ENCODE measurements around the gene PRRX2. TPM values are rescaled to one million over a fixed set of nuclear protein-coding genes. Genes with fewer than 3 reads are reported as not detected.

PRRX2 gene
- total and polyA plus RNA-seq, 4 donors: 0.03 to 0.08 TPM; not detected in 2

DNA sequence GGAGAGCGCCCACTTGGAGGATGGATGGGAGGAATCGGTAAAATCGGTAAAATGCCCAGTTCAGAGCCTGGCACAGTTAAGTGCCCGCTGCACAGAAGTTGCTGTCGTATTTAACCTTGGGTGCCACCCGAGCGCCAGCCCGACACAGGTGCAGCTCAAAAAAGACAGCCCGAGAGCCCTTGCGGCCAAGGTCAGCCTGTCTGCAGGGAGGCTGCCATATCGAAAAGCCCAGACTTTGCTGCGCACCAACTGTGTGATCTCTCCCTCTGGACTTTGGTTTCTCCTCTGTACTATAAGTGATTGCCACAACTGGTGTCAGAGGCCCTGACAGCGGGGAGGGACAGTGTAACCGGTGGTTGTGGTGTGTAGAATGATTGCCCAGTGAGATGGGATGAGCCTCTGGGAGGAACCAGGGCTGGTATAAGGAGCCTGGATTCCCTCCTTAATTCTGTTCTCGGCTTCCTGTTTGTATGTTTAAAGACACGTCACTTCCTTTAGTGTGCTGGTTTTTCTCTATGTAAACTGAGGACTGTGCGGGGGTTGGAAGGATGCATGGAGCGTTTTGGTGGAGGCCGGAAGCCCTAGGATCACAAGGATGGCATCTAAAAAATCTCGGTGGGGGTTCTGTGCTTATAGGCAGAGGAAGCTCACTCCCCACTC, 38.7 kb upstream of the PRRX2 start:
- Histone ChIP-seq H3K36me3 (ENCODE audit: control insufficient read depth in 4 of 4, insufficient read depth in 3 of 4, low read depth in 1 of 4, low read length in 3 of 4) (peaks cover 0 to 2% (median under 1%) of the 10 kb centered on the region in 4 donors), H3K9me3 (ENCODE audit: control insufficient read depth in 4 of 4, low read length in 3 of 4) (no peaks in the 10 kb centered on the region), H3K27me3 (ENCODE audit: control insufficient read depth in 4 of 4, insufficient read depth in 4 of 4, low read length in 3 of 4) (no peaks in the 10 kb centered on the region), H3K27ac (ENCODE audit: low read depth in 1 of 2, low read length in 2 of 2) (peak overlapping the region; percentile 91 to 98), H3K4me3 (ENCODE audit: low read depth in 1 of 3, low read length in 3 of 3) (peak overlapping the region; percentile 66 to 85 (median 80)), H3K4me1 (ENCODE audit: control insufficient read depth in 4 of 4, insufficient read depth in 4 of 4, low read length in 3 of 4) (peaks cover 6 to 44% (median 34%) of the 10 kb centered on the region in 4 donors), H3K9ac (ENCODE audit: low read depth in 1 of 2, low read length in 2 of 2) (peak overlapping the region; percentile 77 to 85)
- TF ChIP-seq YY1 (IDR thresholded peaks at IDR 0.05) (peak; percentile 68), SP1 (IDR thresholded peaks at IDR 0.05) (peak; percentile 75), NR2F2 (IDR thresholded peaks at IDR 0.05) (no peak), RXRA (IDR thresholded peaks at IDR 0.05) (peak; percentile 29 to 51), EGR1 (IDR thresholded peaks at IDR 0.05; ENCODE audit: low read depth in 2 of 2) (no peak), HNF4A (conservative IDR thresholded peaks at IDR 0.05) (peak; percentile 87 to 89), TAF1 (conservative IDR thresholded peaks at IDR 0.05) (peak; percentile 82), FOXA1 (IDR thresholded peaks at IDR 0.05) (peak; percentile 5), RAD21 (IDR thresholded peaks at IDR 0.05) (peak in 1 of 2 donors; percentile 12), ZBTB33 (IDR thresholded peaks at IDR 0.05) (no peak), HNF4G (IDR thresholded peaks at IDR 0.05) (peak; percentile 42), JUND (IDR thresholded peaks at IDR 0.05) (no peak), REST (IDR thresholded peaks at IDR 0.05) (peak; percentile 68), GABPA (IDR thresholded peaks at IDR 0.05 in 1 of 2, conservative IDR thresholded peaks at IDR 0.05 in 1 of 2) (peak; percentile 55 to 72), FOXA2 (IDR thresholded peaks at IDR 0.05) (no peak)
- TF ChIP-seq, protein P1, sequence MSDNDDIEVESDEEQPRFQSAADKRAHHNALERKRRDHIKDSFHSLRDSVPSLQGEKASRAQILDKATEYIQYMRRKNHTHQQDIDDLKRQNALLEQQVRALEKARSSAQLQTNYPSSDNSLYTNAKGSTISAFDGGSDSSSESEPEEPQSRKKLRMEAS (IDR thresholded peaks at IDR 0.05): no peak
- TF ChIP-seq, protein P2, sequence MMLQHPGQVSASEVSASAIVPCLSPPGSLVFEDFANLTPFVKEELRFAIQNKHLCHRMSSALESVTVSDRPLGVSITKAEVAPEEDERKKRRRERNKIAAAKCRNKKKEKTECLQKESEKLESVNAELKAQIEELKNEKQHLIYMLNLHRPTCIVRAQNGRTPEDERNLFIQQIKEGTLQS (IDR thresholded peaks at IDR 0.05): no peak
- TF ChIP-seq, protein P3, sequence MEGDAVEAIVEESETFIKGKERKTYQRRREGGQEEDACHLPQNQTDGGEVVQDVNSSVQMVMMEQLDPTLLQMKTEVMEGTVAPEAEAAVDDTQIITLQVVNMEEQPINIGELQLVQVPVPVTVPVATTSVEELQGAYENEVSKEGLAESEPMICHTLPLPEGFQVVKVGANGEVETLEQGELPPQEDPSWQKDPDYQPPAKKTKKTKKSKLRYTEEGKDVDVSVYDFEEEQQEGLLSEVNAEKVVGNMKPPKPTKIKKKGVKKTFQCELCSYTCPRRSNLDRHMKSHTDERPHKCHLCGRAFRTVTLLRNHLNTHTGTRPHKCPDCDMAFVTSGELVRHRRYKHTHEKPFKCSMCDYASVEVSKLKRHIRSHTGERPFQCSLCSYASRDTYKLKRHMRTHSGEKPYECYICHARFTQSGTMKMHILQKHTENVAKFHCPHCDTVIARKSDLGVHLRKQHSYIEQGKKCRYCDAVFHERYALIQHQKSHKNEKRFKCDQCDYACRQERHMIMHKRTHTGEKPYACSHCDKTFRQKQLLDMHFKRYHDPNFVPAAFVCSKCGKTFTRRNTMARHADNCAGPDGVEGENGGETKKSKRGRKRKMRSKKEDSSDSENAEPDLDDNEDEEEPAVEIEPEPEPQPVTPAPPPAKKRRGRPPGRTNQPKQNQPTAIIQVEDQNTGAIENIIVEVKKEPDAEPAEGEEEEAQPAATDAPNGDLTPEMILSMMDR (IDR thresholded peaks at IDR 0.05; ENCODE audit: low read depth, low read length, missing input control): no peak
- DNase-seq (ENCODE audit: low spot score): peak; percentile 53
- WGBS: 2% methylated on average over 20 of the region's 20 CpGs

Data from liver (tissue), 9 donors.